GM12892 (cell line): Measurements from ENCODE around the gene ZNF443.

ENCODE experiments used
- POLR2A ChIP-seq: IDR thresholded peaks from 2 replicates; pipeline ENCODE4 v1.6.1; 2011; ENCODE audit warnings: low read depth, low read length, control low read depth
- POLR2AphosphoS5 ChIP-seq: IDR thresholded peaks from 2 replicates; pipeline ENCODE4 v1.6.1; 2011; ENCODE audit warnings: low read depth, low read length, control low read depth
- TAF1 ChIP-seq: IDR thresholded peaks from 2 replicates; pipeline ENCODE4 v1.6.1; 2011; ENCODE audit warnings: low read depth, mild to moderate bottlenecking, control low read depth, low read length, borderline replicate concordance

GRCh38 chr19:12482509-12482886 lies 41.7 kb upstream of the ZNF443 start:
- TF ChIP-seq POLR2AphosphoS5 (no peak), POLR2A (no peak), TAF1 (no peak)
